Epithelial cell of proximal tubule (primary cell): ENCODE measurements around the gene HOXB3. TPM values are rescaled to one million over a fixed set of nuclear protein-coding genes. Genes with fewer than 3 reads are reported as not detected.

Experiments
- DNase-seq: peaks from one replicate; pipeline ENCODE4 v3.0.0-alpha.2; 2011; ENCODE audit warnings: low read depth
- H3K4me3 ChIP-seq: 2 replicates; pipeline ENCODE4 v1.5.1; 2011; ENCODE audit warnings: low read depth, mild to moderate bottlenecking, low read length
- CTCF ChIP-seq: conservative IDR thresholded peaks from 2 replicates; pipeline ENCODE4 v1.5.1; 2012; ENCODE audit warnings: low read depth, mild to moderate bottlenecking, low read length
- total RNA-seq: library from RNA; depleted of rRNA; stranded (reverse); fragments of >200 nt; gene quantifications from 2 replicates; pipeline ENCODE4 v1.2.3, GENCODE V29; 2015

Gene HOXB3
- total RNA-seq, 1 donor from 2014 or later: 49.9 TPM

- peak overlapping the region; percentile 74 for H3K4me3 ChIP-seq
- no peak for TF ChIP-seq CTCF
Measured at GRCh38 chr17:48586355-48587258, 3.4 kb downstream of the HOXB3 start.

DNA sequence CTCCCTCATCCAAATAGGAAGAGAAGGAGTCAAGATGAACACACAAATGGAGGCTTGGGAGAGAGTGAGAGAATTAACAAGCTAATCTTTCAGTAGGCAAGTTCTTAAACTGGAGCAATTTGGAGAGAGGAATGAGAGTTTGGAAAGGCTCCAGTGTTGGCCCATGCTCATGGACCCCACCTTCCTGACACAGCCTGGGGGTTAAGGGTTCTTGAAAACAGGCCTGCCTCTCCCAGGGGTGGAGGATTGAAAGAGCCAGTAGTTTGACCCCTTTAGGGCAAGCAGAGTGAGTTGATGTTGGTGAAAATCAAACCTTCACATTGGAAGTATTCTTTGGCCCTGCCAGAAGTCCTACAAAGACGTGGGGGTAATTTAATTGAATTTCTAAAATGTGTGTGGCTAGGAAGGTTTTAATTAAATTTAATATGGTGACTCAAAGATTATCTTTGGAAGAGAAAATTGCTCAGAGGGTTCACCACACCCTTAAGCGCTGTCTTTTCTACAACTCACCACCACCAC, 5.8 kb downstream of the HOXB3 start:
- H3K4me3 ChIP-seq: peak overlapping the region; percentile 74
- DNase-seq: no peak
- TF ChIP-seq CTCF: no peak

More at GRCh38 chr17:48586355-48587258, 3.4 kb downstream of the HOXB3 start:
- DNase-seq: no peak

- peak overlapping the region; percentile 74 for H3K4me3 ChIP-seq
- TF ChIP-seq CTCF: no peak
- DNase-seq: no peak
Measured at GRCh38 chr17:48583708-48584222, 6.3 kb downstream of the HOXB3 start.

- peak overlapping the region; percentile 74 for H3K4me3 ChIP-seq
- no peak for TF ChIP-seq CTCF
- DNase-seq: no peak
Measured at GRCh38 chr17:48582750-48583069, 7.3 kb downstream of the HOXB3 start.

- peak overlapping the region; percentile 74 for H3K4me3 ChIP-seq
- no peak for DNase-seq
- TF ChIP-seq CTCF: no peak
Measured at GRCh38 chr17:48579760-48580554, 10.1 kb downstream of the HOXB3 start.

DNA sequence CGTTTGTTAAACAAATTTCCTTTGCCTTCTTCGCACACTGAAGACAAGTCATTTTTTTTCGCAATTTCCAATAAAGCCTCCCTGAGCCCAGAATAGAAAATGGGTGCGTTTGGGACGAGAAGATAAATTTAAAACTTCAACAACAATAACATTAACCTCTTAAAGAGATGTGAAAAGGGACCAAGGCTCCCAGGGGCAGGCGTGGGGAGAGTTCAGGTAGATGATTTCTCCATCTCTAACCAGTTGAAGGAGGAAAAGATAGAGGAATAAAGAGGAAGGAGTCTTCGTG, 10.6 kb downstream of the HOXB3 start:
- no peak for TF ChIP-seq CTCF
- DNase-seq: no peak
- H3K4me3 ChIP-seq: peak overlapping the region; percentile 74
